OCI-LY7 (cell line): ENCODE results near the gene B3GAT1.

Source experiments
- CTCF ChIP-seq: fragments of 200-600 bp; sonication (generic); conservative IDR thresholded peaks from 2 replicates; pipeline ENCODE4 v1.5.1; 2014; ENCODE audit warnings: mild to moderate bottlenecking, antibody characterized with exemption, low read length, moderate library complexity, mixed read lengths
- EZH2phosphoT487 ChIP-seq: fragments of 200-600 bp; sonication (generic); IDR thresholded peaks from 2 replicates; pipeline ENCODE4 v1.6.1; 2018; ENCODE audit warnings: low read depth, borderline replicate concordance, mild to moderate bottlenecking, mixed run types, antibody characterized with exemption, low read length, moderate library complexity, mixed read lengths

DNA sequence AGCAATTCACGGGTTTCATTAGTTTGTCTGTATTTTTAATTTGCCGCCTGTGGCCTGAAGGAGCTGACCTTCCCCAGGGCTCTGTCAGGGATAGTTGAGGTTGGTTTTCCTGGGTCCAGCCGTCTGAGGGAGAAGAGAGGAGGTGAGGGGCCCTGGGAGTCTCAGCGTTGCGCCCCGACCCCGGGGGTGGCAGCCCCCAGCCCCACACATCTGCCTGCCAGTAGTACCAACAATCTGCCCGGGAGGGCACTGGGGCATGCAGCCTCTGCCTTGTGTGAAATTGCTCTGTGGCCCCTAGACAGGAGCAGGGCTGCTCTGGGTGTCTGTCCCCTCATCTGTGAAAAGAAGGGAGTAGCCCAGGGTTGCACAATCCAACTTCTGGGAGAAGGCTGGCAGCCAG lies 6.6 kb downstream of the B3GAT1 start:
- TF ChIP-seq CTCF = no peak
- TF ChIP-seq EZH2phosphoT487 = no peak
